ENCODE results near the gene IFNLR1. TPM values are rescaled to one million over a fixed set of nuclear protein-coding genes. Genes with fewer than 3 reads are reported as not detected.

The IFNLR1 gene
- total and polyA plus RNA-seq, 4 donors = 0.15 to 1.9 (median 0.32) TPM

GRCh38 chr1:24107462-24108138 is 79.5 kb downstream of the IFNLR1 start:
- DNase-seq (no peak), ATAC-seq (ENCODE audit: low FRiP score) (no peak)
- Histone ChIP-seq H3K9me3 (ENCODE audit: control insufficient read depth, low read length) (no peaks in the 10 kb centered on the region), H3K4me1 (ENCODE audit: control insufficient read depth in 1 of 2, insufficient read depth in 2 of 2, low read length in 2 of 2) (no peaks in the 10 kb centered on the region), H3K4me3 (ENCODE audit: low read length in 2 of 2) (no peak overlapping the region), H3K27ac (ENCODE audit: low read depth in 1 of 2, low read length in 2 of 2) (no peak overlapping the region), H3K27me3 (ENCODE audit: control insufficient read depth in 1 of 2, insufficient read depth in 2 of 2, low read length in 1 of 2) (no peaks in the 10 kb centered on the region), H3K36me3 (ENCODE audit: control insufficient read depth in 1 of 2, insufficient read depth in 2 of 2, low read length in 1 of 2) (no peaks in the 10 kb centered on the region)
- intact Hi-C loops (cut with DNase I) = no loop called here
- WGBS, 2 donors = 94% methylated on average over 18 of the region's 18 CpGs

GRCh38 chr1:24105368-24106160 is 81.5 kb downstream of the IFNLR1 start:
- intact Hi-C loops (cut with DNase I) = no loop called here
- H3K9me3 ChIP-seq (ENCODE audit: control insufficient read depth, low read length) = no peaks in the 10 kb centered on the region
- no peak overlapping the region for H3K27ac ChIP-seq (ENCODE audit: low read depth in 1 of 2, low read length in 2 of 2)
- no peaks in the 10 kb centered on the region for H3K27me3 ChIP-seq (ENCODE audit: control insufficient read depth in 1 of 2, insufficient read depth in 2 of 2, low read length in 1 of 2)
- WGBS, 2 donors = 88 to 94% methylated on average over 19 of the region's 19 CpGs
- H3K36me3 ChIP-seq (ENCODE audit: control insufficient read depth in 1 of 2, insufficient read depth in 2 of 2, low read length in 1 of 2) = no peaks in the 10 kb centered on the region
- ATAC-seq (ENCODE audit: low FRiP score) = no peak
- H3K4me1 ChIP-seq (ENCODE audit: control insufficient read depth in 1 of 2, insufficient read depth in 2 of 2, low read length in 2 of 2) = no peaks in the 10 kb centered on the region
- DNase-seq = no peak
- H3K4me3 ChIP-seq (ENCODE audit: low read length in 2 of 2) = no peak overlapping the region

- intact Hi-C loops (cut with DNase I) = no loop called here
- WGBS, 2 donors = 96 to 97% methylated on average over 7 of the region's 7 CpGs
Measured at GRCh38 chr1:24104854-24105253, 82.2 kb downstream of the IFNLR1 start.

More at GRCh38 chr1:24104854-24105253, 82.2 kb downstream of the IFNLR1 start:
- DNase-seq (peak in 1 of 2 donors; percentile 36), ATAC-seq (ENCODE audit: low FRiP score) (no peak)
- Histone ChIP-seq H3K36me3 (ENCODE audit: control insufficient read depth in 1 of 2, insufficient read depth in 2 of 2, low read length in 1 of 2) (no peaks in the 10 kb centered on the region), H3K4me1 (ENCODE audit: control insufficient read depth in 1 of 2, insufficient read depth in 2 of 2, low read length in 2 of 2) (no peaks in the 10 kb centered on the region), H3K27me3 (ENCODE audit: control insufficient read depth in 1 of 2, insufficient read depth in 2 of 2, low read length in 1 of 2) (no peaks in the 10 kb centered on the region), H3K9me3 (ENCODE audit: control insufficient read depth, low read length) (no peaks in the 10 kb centered on the region), H3K4me3 (ENCODE audit: low read length in 2 of 2) (no peak overlapping the region), H3K27ac (ENCODE audit: low read depth in 1 of 2, low read length in 2 of 2) (no peak overlapping the region)

Other genes with a start within 250 kb of the IFNLR1 start
- gene PNRC2, start 227.5 kb downstream of the IFNLR1 start, total RNA-seq = 10 to 100 TPM; 93.5 to 94.7 TPM
- gene PNRC2, start 227.5 kb downstream of the IFNLR1 start, polyA plus RNA-seq = 100 to 1,000 TPM in 1 of 2 donors, 10 to 100 TPM in 1; 75.3 to 141 TPM
- gene SRSF10, start 207.0 kb downstream of the IFNLR1 start, total RNA-seq = 10 to 100 TPM; 91.1 to 98.4 TPM
- gene SRSF10, start 207.0 kb downstream of the IFNLR1 start, polyA plus RNA-seq = 100 to 1,000 TPM in 1 of 2 donors, 10 to 100 TPM in 1; 50.1 to 114 TPM
- 1 to 10 TPM in 1 of 2 donors, under 1 TPM in 1; 0.78 to 1.9 TPM for gene MYOM3, start 75.2 kb downstream of the IFNLR1 start, total RNA-seq
- 1 to 10 TPM in 1 of 2 donors, under 1 TPM in 1; 0.59 to 1.1 TPM for gene MYOM3, start 75.2 kb downstream of the IFNLR1 start, polyA plus RNA-seq
- under 1 TPM; 0.18 to 0.23 TPM for gene IL22RA1, start 44.1 kb downstream of the IFNLR1 start, total RNA-seq
- 1 to 10 TPM in 1 of 2 donors, not detected in 1; 2.4 TPM for gene IL22RA1, start 44.1 kb downstream of the IFNLR1 start, polyA plus RNA-seq
- gene GRHL3, start 132.1 kb upstream of the IFNLR1 start, total RNA-seq = not detected
- under 1 TPM in 1 of 2 donors, not detected in 1; 0.08 TPM for gene GRHL3, start 132.1 kb upstream of the IFNLR1 start, polyA plus RNA-seq
- gene STPG1, start 226.5 kb upstream of the IFNLR1 start, total RNA-seq = 1 to 10 TPM; 3.8 to 5.7 TPM
- gene STPG1, start 226.5 kb upstream of the IFNLR1 start, polyA plus RNA-seq = 1 to 10 TPM; 2.1 to 3.7 TPM
- gene NIPAL3, start 228.5 kb upstream of the IFNLR1 start, total RNA-seq = 10 to 100 TPM in 1 of 2 donors, 1 to 10 TPM in 1; 9.8 to 13.0 TPM
- 1 to 10 TPM; 6.3 to 6.7 TPM for gene NIPAL3, start 228.5 kb upstream of the IFNLR1 start, polyA plus RNA-seq